Karpas-422 (cell line): ENCODE data around the gene NRG3. TPM values are rescaled to one million over a fixed set of nuclear protein-coding genes. Genes with fewer than 3 reads are reported as not detected.

Source experiments
- DNase-seq: peaks from one replicate; pipeline ENCODE4 v3.0.0-alpha.2; 2015
- H2AFZ ChIP-seq: fragments of 200-600 bp; sonication (generic); 2 replicates; pipeline ENCODE4 v1.6.1; 2014; ENCODE audit warnings: antibody characterized with exemption, low read length, mixed read lengths
- H3K27ac ChIP-seq: fragments of 200-600 bp; sonication (generic); 2 replicates; pipeline ENCODE4 v1.5.1; 2014; ENCODE audit warnings: mild to moderate bottlenecking, low read length, moderate library complexity
- H3K27me3 ChIP-seq: fragments of 200-600 bp; sonication (generic); 2 replicates; pipeline ENCODE4 v1.6.1; 2014; ENCODE audit warnings: low read length, mixed read lengths
- H3K36me3 ChIP-seq: fragments of 200-600 bp; sonication (generic); 2 replicates; pipeline ENCODE4 v1.6.1; 2014; ENCODE audit warnings: low read length, mixed read lengths; ENCODE audit not compliant: insufficient read depth
- H3K4me1 ChIP-seq: fragments of 200-600 bp; sonication (generic); 2 replicates; pipeline ENCODE4 v1.6.1; 2014; ENCODE audit warnings: mild to moderate bottlenecking, low read length, mixed read lengths
- H3K4me2 ChIP-seq: fragments of 200-600 bp; sonication (generic); 2 replicates; pipeline ENCODE4 v1.6.1; 2014; ENCODE audit warnings: low read length, low read depth, mild to moderate bottlenecking; ENCODE audit not compliant: poor library complexity, severe bottlenecking
- H3K4me3 ChIP-seq: fragments of 200-600 bp; sonication (generic); 2 replicates; pipeline ENCODE4 v1.5.1; 2014; ENCODE audit warnings: mild to moderate bottlenecking, antibody characterized with exemption, low read length, mixed read lengths
- H3K79me2 ChIP-seq: fragments of 200-600 bp; sonication (generic); 2 replicates; pipeline ENCODE4 v1.6.1; 2014; ENCODE audit warnings: mild to moderate bottlenecking, low read length, mixed read lengths
- H3K9ac ChIP-seq: fragments of 200-600 bp; sonication (generic); 2 replicates; pipeline ENCODE4 v1.6.0; 2014; ENCODE audit warnings: low read length
- H3K9me2 ChIP-seq: fragments of 200-600 bp; sonication (generic), shearing (Covaris generic); replicated peaks from 2 replicates; pipeline ENCODE4 v1.6.0; 2014; ENCODE audit warnings: mild to moderate bottlenecking, low read length, moderate library complexity; ENCODE audit not compliant: insufficient read depth
- H3K9me3 ChIP-seq: fragments of 300-700, 200-600 bp; sonication (generic); 2 replicates; pipeline ENCODE4 v1.6.1; 2014; ENCODE audit warnings: low read length, mixed read lengths
- H4K20me1 ChIP-seq: fragments of 200-600 bp; sonication (generic); 2 replicates; pipeline ENCODE4 v1.6.1; 2014; ENCODE audit warnings: mild to moderate bottlenecking, antibody characterized with exemption, low read length, low read depth; ENCODE audit not compliant: insufficient read depth
- total RNA-seq: library from RNA; depleted of rRNA; stranded (reverse); fragments of >200 nt; shearing (Covaris generic); gene quantifications from 2 replicates; pipeline ENCODE4 v1.2.3, GENCODE V29; 2014; ENCODE audit warnings: low replicate concordance

The NRG3 gene
- total RNA-seq, 1 experiment from 2014 or later, result not detected

DNA sequence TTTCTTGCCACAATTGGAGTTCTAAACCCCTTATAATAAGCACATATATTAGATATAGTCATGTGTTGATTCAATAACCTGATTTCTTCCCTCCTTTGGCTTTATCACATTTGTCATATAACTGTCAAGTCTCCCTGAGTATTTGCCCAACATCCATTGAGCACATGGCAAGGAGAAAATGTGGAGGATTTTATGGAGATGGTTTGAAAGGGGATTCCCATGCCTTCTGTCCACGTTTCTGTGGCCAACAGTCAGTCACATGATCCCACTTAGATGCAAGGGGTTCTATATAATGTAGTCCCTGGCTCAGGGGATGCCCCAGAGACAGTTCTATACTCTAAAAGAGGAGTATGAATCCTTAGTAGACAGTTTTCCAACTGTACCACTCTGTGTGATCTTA lies 577.7 kb downstream of the NRG3 start:
- no peak overlapping the region for H2AFZ ChIP-seq
- DNase-seq, result no peak
- H4K20me1 ChIP-seq, result no peaks in the 10 kb centered on the region

DNA sequence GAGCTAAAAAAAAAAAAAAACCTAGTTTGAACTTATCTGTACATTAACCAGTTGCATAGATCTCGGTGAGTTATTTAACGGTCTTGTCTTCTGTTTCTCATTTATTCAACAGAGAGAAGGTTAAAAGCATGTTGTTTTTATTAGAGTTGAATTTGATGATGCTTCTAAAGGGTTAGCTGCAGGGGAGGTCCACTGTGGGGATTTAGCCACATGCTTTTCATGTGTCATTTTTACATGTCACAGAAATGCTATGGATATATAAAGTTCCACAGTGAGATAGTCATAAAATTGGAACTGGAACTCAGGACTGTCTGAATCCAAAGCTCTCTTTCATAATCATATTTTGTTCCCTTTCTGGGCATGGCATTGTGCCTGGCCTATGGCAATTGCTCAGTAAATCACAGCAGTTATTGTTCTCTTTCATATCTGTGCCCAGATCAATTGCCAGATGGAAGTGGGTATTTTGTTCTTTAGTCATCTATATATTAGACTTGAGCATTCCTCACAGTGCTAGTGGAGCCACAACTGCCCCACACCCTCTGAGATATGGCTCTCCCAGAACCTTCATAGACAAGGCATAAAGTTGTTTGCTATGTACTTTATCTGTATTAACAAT lies 578.8 kb downstream of the NRG3 start:
- Histone ChIP-seq H3K4me3 (no peak overlapping the region), H3K36me3 (no peaks in the 10 kb centered on the region), H3K9me2 (no peaks in the 10 kb centered on the region), H3K27me3 (no peaks in the 10 kb centered on the region), H3K4me1 (no peaks in the 10 kb centered on the region), H4K20me1 (no peaks in the 10 kb centered on the region), H3K79me2 (no peaks in the 10 kb centered on the region), H3K4me2 (no peak overlapping the region), H3K9ac (no peak overlapping the region), H2AFZ (no peak overlapping the region), H3K9me3 (no peaks in the 10 kb centered on the region), H3K27ac (no peak overlapping the region)
- DNase-seq, result no peak

More for the DNA sequence above, 577.7 kb downstream of the NRG3 start:
- Histone ChIP-seq H3K27me3 (no peaks in the 10 kb centered on the region), H3K4me2 (no peak overlapping the region), H3K9me3 (no peaks in the 10 kb centered on the region), H3K79me2 (no peaks in the 10 kb centered on the region), H3K4me3 (no peak overlapping the region), H3K36me3 (no peaks in the 10 kb centered on the region), H3K9ac (no peak overlapping the region), H3K4me1 (no peaks in the 10 kb centered on the region), H3K9me2 (no peaks in the 10 kb centered on the region), H3K27ac (no peak overlapping the region)

DNA sequence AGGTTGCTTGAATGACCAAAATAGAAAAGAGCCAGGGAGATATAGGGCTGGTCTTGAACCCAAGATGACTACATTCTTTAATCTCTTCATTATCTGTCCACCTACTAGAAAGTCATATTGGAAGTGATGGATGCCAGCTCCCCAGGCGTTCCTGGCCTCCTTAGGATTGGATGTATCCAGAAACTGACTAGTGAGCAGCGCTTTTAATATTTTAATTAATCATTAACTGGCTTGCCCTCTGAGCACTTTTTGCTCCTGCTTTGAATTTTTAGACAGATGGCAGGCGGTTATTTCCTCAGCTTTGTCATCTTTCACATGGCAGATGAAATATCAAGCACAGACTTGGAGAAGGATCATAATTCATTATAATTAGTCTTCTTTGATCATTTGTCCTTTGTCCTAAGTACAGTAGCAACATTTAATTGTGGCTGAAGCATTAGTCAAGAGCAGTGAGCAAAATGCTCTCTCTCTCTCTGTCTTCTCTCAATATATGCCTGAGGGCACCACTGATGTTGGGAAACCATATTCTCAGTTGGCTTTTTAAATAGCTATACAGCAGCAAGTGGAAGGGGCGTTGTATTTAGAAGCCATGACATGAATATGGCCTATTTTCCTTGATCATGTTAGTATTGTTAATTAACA lies 588.0 kb downstream of the NRG3 start:
- no peak for DNase-seq
- Histone ChIP-seq H3K79me2 (no peaks in the 10 kb centered on the region), H3K9me2 (no peaks in the 10 kb centered on the region), H3K4me2 (no peak overlapping the region), H3K4me3 (no peak overlapping the region), H2AFZ (no peak overlapping the region), H3K27ac (no peak overlapping the region), H3K27me3 (no peaks in the 10 kb centered on the region), H3K36me3 (no peaks in the 10 kb centered on the region), H3K9me3 (no peaks in the 10 kb centered on the region), H4K20me1 (no peaks in the 10 kb centered on the region), H3K9ac (no peak overlapping the region), H3K4me1 (no peaks in the 10 kb centered on the region)

DNA sequence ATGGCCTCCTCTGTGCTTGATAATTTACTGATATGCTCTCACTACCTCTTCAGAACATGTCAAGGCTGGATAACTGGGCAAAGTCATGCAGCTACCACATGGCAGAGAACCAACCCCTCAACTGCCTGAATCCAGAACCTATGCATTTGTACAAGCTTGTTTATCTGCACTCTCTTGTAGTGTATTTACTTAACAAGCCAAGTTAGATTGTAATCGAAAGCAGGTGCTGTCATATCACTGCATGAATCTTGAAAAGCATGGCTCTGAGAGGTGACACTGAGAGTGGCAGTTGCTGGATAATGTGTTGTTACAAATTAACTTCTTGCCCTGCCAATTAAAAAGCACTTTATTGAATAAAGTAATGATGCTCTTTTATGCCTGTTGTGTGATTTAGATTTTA lies 588.6 kb downstream of the NRG3 start:
- H3K27ac ChIP-seq, result no peak overlapping the region
- H3K4me1 ChIP-seq, result no peaks in the 10 kb centered on the region
- H3K27me3 ChIP-seq, result no peaks in the 10 kb centered on the region
- H4K20me1 ChIP-seq, result no peaks in the 10 kb centered on the region
- no peak overlapping the region for H2AFZ ChIP-seq
- no peak for DNase-seq
- H3K79me2 ChIP-seq, result no peaks in the 10 kb centered on the region
- no peaks in the 10 kb centered on the region for H3K36me3 ChIP-seq
- no peaks in the 10 kb centered on the region for H3K9me3 ChIP-seq
- no peak overlapping the region for H3K4me3 ChIP-seq
- H3K4me2 ChIP-seq, result no peak overlapping the region
- H3K9ac ChIP-seq, result no peak overlapping the region
- no peaks in the 10 kb centered on the region for H3K9me2 ChIP-seq

DNA sequence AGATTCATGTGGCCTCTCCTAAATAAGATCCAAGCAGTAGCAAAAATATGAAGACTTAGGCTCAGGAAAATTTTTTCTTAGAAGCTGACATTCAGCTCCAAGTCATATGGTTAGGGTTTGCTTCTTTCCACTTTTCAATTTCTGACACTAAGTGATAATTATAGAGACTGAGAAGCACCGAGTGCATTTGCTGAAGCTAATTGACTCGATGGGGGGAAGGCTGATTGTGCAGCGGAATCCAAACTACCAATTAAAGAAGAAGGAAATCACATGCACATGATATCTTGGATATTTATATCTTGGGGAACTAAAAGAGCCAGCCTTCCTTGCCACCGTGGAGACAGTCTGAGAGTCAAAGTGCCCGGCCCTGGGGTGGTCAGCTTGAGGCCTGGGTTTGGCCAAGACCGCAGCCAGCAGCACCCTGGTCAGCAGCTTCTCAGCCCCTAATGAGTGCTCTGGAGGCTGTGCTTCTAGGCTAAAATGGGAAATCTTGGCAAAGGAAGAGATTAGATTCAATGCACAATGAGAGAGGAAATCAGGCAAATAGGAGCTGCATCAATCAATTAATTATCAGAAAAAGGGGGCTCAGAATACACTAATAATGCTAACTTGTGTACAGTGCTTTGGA lies 589.3 kb downstream of the NRG3 start:
- Histone ChIP-seq H3K9ac (no peak overlapping the region), H3K4me1 (no peaks in the 10 kb centered on the region), H3K4me2 (no peak overlapping the region), H3K9me2 (no peaks in the 10 kb centered on the region), H3K79me2 (no peaks in the 10 kb centered on the region), H3K4me3 (no peak overlapping the region), H3K9me3 (no peaks in the 10 kb centered on the region), H3K27ac (no peak overlapping the region), H4K20me1 (no peaks in the 10 kb centered on the region), H3K27me3 (no peaks in the 10 kb centered on the region), H2AFZ (no peak overlapping the region), H3K36me3 (no peaks in the 10 kb centered on the region)
- DNase-seq, result no peak

DNA sequence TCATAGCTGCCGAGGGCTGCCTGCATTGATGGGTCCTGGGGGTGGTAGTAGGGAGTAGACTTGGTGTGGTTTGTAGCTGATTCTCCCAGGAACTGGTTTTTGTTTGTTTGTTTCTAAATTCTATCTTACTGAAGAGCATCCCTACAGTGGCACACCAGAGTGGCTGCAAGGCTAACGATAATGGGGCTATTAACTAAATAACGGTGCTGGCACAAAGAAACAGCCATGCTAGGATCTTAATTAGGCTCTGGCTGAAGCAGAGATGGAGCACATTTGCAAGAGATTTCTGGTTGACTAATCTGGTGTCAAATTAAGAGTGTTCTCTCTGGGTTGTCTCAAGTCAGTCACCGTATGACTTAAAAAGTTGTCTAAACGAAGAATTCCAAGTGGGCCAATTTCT lies 590.0 kb downstream of the NRG3 start:
- Histone ChIP-seq H3K4me1 (no peaks in the 10 kb centered on the region), H3K27ac (no peak overlapping the region), H3K9me3 (no peaks in the 10 kb centered on the region), H2AFZ (no peak overlapping the region), H3K27me3 (no peaks in the 10 kb centered on the region), H3K36me3 (no peaks in the 10 kb centered on the region), H3K79me2 (no peaks in the 10 kb centered on the region), H4K20me1 (no peaks in the 10 kb centered on the region), H3K4me2 (no peak overlapping the region), H3K9me2 (no peaks in the 10 kb centered on the region), H3K4me3 (no peak overlapping the region), H3K9ac (no peak overlapping the region)
- DNase-seq, result no peak

DNA sequence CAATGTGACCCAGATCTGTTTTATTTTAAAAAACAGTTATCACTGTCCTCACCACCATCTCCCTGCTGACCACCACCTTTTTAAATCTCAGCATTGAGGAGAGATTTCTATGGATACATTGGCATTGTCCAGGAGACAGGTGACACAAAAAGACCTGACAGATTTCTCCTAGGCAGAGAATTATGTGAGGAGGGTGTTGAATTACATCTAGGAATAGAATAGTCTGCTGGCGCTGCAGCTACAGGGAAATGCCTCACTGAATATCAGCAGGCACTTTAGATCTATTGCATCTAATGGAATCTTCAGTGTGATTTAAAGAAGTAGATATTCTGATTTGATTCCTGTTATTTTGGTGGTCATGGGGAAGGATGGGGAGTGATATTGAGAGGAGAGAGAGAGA lies 593.5 kb downstream of the NRG3 start:
- H3K36me3 ChIP-seq, result no peaks in the 10 kb centered on the region
- no peaks in the 10 kb centered on the region for H4K20me1 ChIP-seq
- no peak overlapping the region for H3K9ac ChIP-seq
- DNase-seq, result no peak
- no peak overlapping the region for H3K4me3 ChIP-seq
- H3K9me3 ChIP-seq, result no peaks in the 10 kb centered on the region
- H3K27ac ChIP-seq, result no peak overlapping the region
- H3K4me1 ChIP-seq, result no peaks in the 10 kb centered on the region
- H3K9me2 ChIP-seq, result no peaks in the 10 kb centered on the region
- H3K79me2 ChIP-seq, result no peaks in the 10 kb centered on the region
- no peak overlapping the region for H2AFZ ChIP-seq
- H3K4me2 ChIP-seq, result no peak overlapping the region
- H3K27me3 ChIP-seq, result no peaks in the 10 kb centered on the region

DNA sequence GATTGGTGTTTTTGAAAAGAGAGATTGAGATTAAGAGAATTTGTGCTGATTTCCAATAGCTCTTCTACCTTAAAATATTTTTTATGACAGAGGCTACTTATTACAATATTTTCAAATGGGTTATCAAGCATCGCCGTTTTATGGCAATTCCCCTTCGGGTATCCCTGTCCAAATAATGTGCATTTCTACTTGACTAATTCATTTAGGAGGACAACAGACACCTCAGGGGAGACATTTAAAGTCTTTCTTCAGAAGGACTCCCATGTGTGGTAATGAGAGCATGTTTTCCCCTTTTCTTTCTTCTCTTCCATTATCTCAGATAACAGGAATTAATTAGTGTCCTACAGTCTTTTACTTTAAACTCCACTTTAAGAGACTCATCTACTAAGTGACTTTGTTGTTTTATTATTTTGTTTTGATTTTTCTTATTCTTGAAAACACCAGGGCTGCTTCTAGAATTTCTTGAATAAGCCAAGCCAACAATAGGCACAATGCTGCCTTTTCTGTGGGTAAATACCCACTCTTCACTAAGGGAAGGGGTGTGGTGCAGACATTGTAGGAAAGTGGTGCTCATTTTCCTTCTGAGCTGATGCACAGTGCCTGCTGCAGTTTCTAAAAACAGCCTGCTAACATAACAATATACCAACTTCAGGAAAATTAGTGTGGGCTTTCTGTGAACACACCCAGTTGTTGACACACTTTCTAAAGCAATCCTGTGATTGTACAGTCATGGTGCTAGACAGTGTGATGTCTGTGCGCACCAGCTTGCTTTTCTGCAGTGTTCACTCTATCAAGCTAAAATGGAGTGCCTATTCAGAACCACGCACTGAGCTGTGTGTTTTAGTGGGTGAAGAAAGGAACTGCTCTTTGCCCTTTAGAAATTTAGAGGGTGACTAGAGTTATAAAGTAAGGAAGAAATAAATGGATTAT lies 597.7 kb downstream of the NRG3 start:
- Histone ChIP-seq H3K9ac (no peak overlapping the region), H3K79me2 (no peaks in the 10 kb centered on the region), H4K20me1 (no peaks in the 10 kb centered on the region), H3K9me3 (no peaks in the 10 kb centered on the region), H3K4me1 (no peaks in the 10 kb centered on the region), H3K4me3 (no peak overlapping the region), H3K36me3 (no peaks in the 10 kb centered on the region), H2AFZ (no peak overlapping the region), H3K27me3 (no peaks in the 10 kb centered on the region), H3K27ac (no peak overlapping the region), H3K9me2 (no peaks in the 10 kb centered on the region), H3K4me2 (no peak overlapping the region)
- DNase-seq, result no peak
